Activated T-cell treated with anti-CD3 and anti-CD28 coated beads, Interleukin-2, amount 50 U/mL, for 1 hour (primary cell): ENCODE measurements around the gene WDR72.

Source experiments
- DNase-seq: peaks from one replicate; pipeline ENCODE4 v3.0.0-alpha.2; 2020

The WDR72 gene

GRCh38 chr15:53527996-53528395, 231.5 kb downstream of the WDR72 start:
- no peak for DNase-seq

- no peak for DNase-seq
Measured at GRCh38 chr15:53525894-53526293, 233.6 kb downstream of the WDR72 start.

GRCh38 chr15:53522991-53523390, 236.5 kb downstream of the WDR72 start:
- no peak for DNase-seq

GRCh38 chr15:53520996-53521395, 238.5 kb downstream of the WDR72 start:
- DNase-seq, result no peak

- no peak for DNase-seq
Measured at GRCh38 chr15:53513431-53513830, 246.0 kb downstream of the WDR72 start.

- DNase-seq, result no peak
Measured at GRCh38 chr15:53512029-53512428, 247.4 kb downstream of the WDR72 start.

- no peak for DNase-seq
Measured at GRCh38 chr15:53511175-53511574, 248.3 kb downstream of the WDR72 start.

GRCh38 chr15:53506370-53506769, 253.1 kb downstream of the WDR72 start:
- no peak for DNase-seq

GRCh38 chr15:53498996-53499395, 260.5 kb downstream of the WDR72 start:
- no peak for DNase-seq

- no peak for DNase-seq
Measured at GRCh38 chr15:53490341-53490740, 269.1 kb downstream of the WDR72 start.

- no peak for DNase-seq
Measured at GRCh38 chr15:53482055-53482454, 277.4 kb downstream of the WDR72 start.

GRCh38 chr15:53477981-53478766, 281.3 kb downstream of the WDR72 start:
- no peak for DNase-seq

- DNase-seq, result no peak
Measured at GRCh38 chr15:53473886-53474285, 285.6 kb downstream of the WDR72 start.

- DNase-seq, result no peak
Measured at GRCh38 chr15:53473435-53473834, 286.0 kb downstream of the WDR72 start.

GRCh38 chr15:53472883-53473282, 286.6 kb downstream of the WDR72 start:
- no peak for DNase-seq

- no peak for DNase-seq
Measured at GRCh38 chr15:53472210-53472609, 287.3 kb downstream of the WDR72 start.

GRCh38 chr15:53470743-53471142, 288.7 kb downstream of the WDR72 start:
- no peak for DNase-seq

- DNase-seq, result no peak
Measured at GRCh38 chr15:53469422-53469821, 290.0 kb downstream of the WDR72 start.
